Gastroesophageal sphincter (tissue), 4 donors: Measurements from ENCODE around the gene RHBDF2. TPM values are rescaled to one million over a fixed set of nuclear protein-coding genes. Genes with fewer than 3 reads are reported as not detected.

ENCODE experiments used
- ATAC-seq: fragments of 150-250 bp; one replicate; pipeline ENCODE4 v1.9.1; 2016; ENCODE audit warnings: mild to moderate bottlenecking, moderate library complexity
- H3K27ac ChIP-seq, 4 donors: fragments of 200-600 bp; sonication (generic) in 3 of 4; 1 replicate in 3 of 4; 2 replicates in 1 of 4; pipeline ENCODE4 v1.5.1; 2016 to 2019
- H3K27me3 ChIP-seq: fragments of 200-600 bp; sonication (generic); one replicate; pipeline ENCODE4 v1.5.1; 2019
- H3K36me3 ChIP-seq, 2 donors: fragments of 200-600 bp; sonication (generic); one replicate each; pipeline ENCODE4 v1.5.1; 2019; ENCODE audit warnings: control low read depth in 1 of 2
- H3K4me1 ChIP-seq, 3 donors: fragments of 200-600 bp; sonication (generic); 1 replicate in 2 of 3; 2 replicates in 1 of 3; pipeline ENCODE4 v1.5.1; 2016 to 2019; ENCODE audit warnings: control low read depth in 2 of 3
- H3K4me3 ChIP-seq, 2 donors: fragments of 200-600 bp; sonication (generic); one replicate each; pipeline ENCODE4 v1.5.1; 2019; ENCODE audit warnings: mild to moderate bottlenecking in 1 of 2, moderate library complexity in 1 of 2
- H3K9me3 ChIP-seq, 3 donors: fragments of 200-600 bp; sonication (generic); one replicate each; pipeline ENCODE4 v1.5.1; 2017 to 2019; ENCODE audit warnings: control low read depth in 2 of 3
- CTCF ChIP-seq, 4 experiments: fragments of 200-600 bp in 2 of 4; fragments of 450-650 bp in 2 of 4; sonication (generic) in 1 of 4; IDR thresholded peaks; one replicate each; pipeline ENCODE4 v1.5.1; 2017 to 2019; ENCODE audit warnings: antibody characterized with exemption in 4 of 4, mild to moderate bottlenecking in 2 of 4, moderate library complexity in 2 of 4
- EP300 ChIP-seq: sonication (generic); formaldehyde crosslinking; IDR thresholded peaks from one replicate; pipeline ENCODE4 v1.6.1; 2017; ENCODE audit warnings: antibody characterized with exemption, mild to moderate bottlenecking
- POLR2A ChIP-seq, 2 donors: fragments of 450-650 bp; IDR thresholded peaks; one replicate each; pipeline ENCODE4 v1.6.1; 2017; ENCODE audit warnings: antibody characterized with exemption in 2 of 2, mild to moderate bottlenecking in 2 of 2, moderate library complexity in 1 of 2
- POLR2AphosphoS5 ChIP-seq: sonication (generic); formaldehyde crosslinking; IDR thresholded peaks from one replicate; pipeline ENCODE4 v1.6.1; 2017; ENCODE audit warnings: antibody characterized with exemption
- WGBS, 2 donors: methylation state at CpG; one replicate each; pipeline ENCODE4 v1.1.5; 2018; ENCODE audit warnings: low coverage in 1 of 2; 5-methylcytosine and 5-hydroxymethylcytosine counted together
- total RNA-seq, 4 donors: library from RNA; depleted of rRNA; stranded (reverse); fragments of >200 nt; gene quantifications; one replicate each; pipeline ENCODE4 v1.1.0, GENCODE V29; 2016

Gene RHBDF2
- total RNA-seq, 4 donors from 2014 or later = 7.3 to 20.5 (median 8.5) TPM

GRCh38 chr17:76452660-76453430 is 48.4 kb downstream of the RHBDF2 start, which contains the start of gene UBE2O:
Gene UBE2O (minus strand): TSS chr17:76453152. CDS start chr17:76453141, 11 bp downstream.
- Histone ChIP-seq H3K9me3 (no peaks in the 10 kb centered on the region), H3K4me3 (peak within 1 kb of the TSS; percentile 79 to 98), H3K36me3 (no peaks in the 10 kb centered on the region), H3K27me3 (no peaks in the 10 kb centered on the region), H3K27ac (peak within 1 kb of the TSS; percentile 17 to 89 (median 84)), H3K4me1 (peaks cover 0 to 30% (median 7%) of the 10 kb centered on the region in 3 donors)
- peak; percentile 96 for ATAC-seq
- peak; percentile 16 for TF ChIP-seq POLR2AphosphoS5
- no peak for TF ChIP-seq EP300
- TF ChIP-seq POLR2A (IDR thresholded peaks at IDR 0.05) = peak; percentile 30 to 45
- peak in 3 of 4 experiments; percentile 45 to 64 (median 63) for TF ChIP-seq CTCF (IDR thresholded peaks at IDR 0.05)
- 0% methylated on average over 4 of the region's 101 CpGs; no CpG with 5 or more reads in 1 of the 2 donors for WGBS, 2 donors

DNA sequence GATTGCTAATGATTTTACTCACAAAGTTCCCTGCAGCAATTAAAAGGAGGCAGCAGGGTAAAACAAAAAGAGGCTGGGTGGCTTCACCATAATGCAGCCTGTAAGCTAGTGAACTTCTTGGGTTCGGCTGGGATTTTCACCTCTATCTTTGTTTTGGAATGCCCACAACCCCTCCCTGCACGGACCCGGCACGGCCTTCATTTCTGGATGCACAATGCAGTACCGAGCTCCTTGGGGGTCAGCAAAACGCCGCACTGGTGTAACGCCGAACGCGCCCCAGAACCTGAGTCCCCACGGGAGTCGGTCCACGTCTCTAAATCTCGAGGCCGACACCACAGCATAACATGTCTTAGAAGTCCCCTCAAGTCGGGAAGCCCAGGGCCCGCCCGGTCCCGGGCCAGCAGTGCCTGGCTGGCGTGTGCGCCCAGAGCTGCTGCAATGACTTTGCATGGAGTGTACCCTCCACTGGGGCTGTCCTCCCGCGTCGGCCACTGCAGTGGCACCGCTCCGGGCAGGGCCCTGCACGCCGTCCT is 49.0 kb downstream of the RHBDF2 start:
- no peak for TF ChIP-seq POLR2AphosphoS5
- peak; percentile 37 for ATAC-seq
- Histone ChIP-seq H3K27ac (peak overlapping the region in 3 of 4 donors; percentile 83 to 89 (median 85)), H3K27me3 (no peaks in the 10 kb centered on the region), H3K4me1 (peaks cover 0 to 37% (median 7%) of the 10 kb centered on the region in 3 donors), H3K9me3 (no peaks in the 10 kb centered on the region), H3K36me3 (no peaks in the 10 kb centered on the region), H3K4me3 (peak overlapping the region; percentile 79 to 98)
- WGBS, 2 donors = 0% methylated on average over 1 to 4 of the region's 29 CpGs

DNA sequence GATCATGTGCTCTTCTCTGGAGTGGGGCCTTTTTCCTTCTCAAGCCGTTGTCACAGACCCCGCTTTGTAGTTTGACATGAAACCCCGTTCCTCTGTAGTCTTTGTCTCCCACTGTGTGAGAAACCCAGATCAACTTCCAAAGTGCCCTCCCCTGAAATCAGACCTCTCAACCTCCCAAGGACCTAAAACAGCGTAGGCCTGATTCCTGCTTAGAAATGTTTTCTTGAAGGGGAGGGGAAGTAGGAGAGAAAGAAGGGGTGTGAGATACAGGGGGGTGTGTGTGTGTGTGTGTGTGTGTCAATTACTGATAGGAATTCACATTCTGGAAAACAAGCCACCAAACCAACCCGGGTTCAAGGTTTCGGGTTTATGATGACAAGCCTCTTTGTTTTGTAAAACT is 49.7 kb downstream of the RHBDF2 start:
- Histone ChIP-seq H3K4me1 (peaks cover 0 to 44% (median 8%) of the 10 kb centered on the region in 3 donors), H3K9me3 (no peaks in the 10 kb centered on the region), H3K36me3 (no peaks in the 10 kb centered on the region), H3K27me3 (no peaks in the 10 kb centered on the region), H3K4me3 (peak overlapping the region in 1 of 2 donors; percentile 98), H3K27ac (no peak overlapping the region)
- ATAC-seq = no peak
- 67 to 72% methylated on average over 4 to 5 of the region's 6 CpGs for WGBS, 2 donors
- TF ChIP-seq CTCF (IDR thresholded peaks at IDR 0.05) (no peak), POLR2A (IDR thresholded peaks at IDR 0.05) (no peak), POLR2AphosphoS5 (no peak)

- Histone ChIP-seq H3K27me3 (no peaks in the 10 kb centered on the region), H3K4me3 (no peak overlapping the region), H3K9me3 (no peaks in the 10 kb centered on the region), H3K27ac (no peak overlapping the region), H3K4me1 (peaks cover 0 to 64% (median 13%) of the 10 kb centered on the region in 3 donors), H3K36me3 (no peaks in the 10 kb centered on the region)
- TF ChIP-seq CTCF (IDR thresholded peaks at IDR 0.05) = no peak
- TF ChIP-seq POLR2A (IDR thresholded peaks at IDR 0.05) = no peak
- TF ChIP-seq EP300 = no peak
- TF ChIP-seq POLR2AphosphoS5 = no peak
- no peak for ATAC-seq
- WGBS, 2 donors = 88 to 94% methylated on average over 5 to 6 of the region's 6 CpGs
Observed at GRCh38 chr17:76449126-76449525, 52.1 kb downstream of the RHBDF2 start.

DNA sequence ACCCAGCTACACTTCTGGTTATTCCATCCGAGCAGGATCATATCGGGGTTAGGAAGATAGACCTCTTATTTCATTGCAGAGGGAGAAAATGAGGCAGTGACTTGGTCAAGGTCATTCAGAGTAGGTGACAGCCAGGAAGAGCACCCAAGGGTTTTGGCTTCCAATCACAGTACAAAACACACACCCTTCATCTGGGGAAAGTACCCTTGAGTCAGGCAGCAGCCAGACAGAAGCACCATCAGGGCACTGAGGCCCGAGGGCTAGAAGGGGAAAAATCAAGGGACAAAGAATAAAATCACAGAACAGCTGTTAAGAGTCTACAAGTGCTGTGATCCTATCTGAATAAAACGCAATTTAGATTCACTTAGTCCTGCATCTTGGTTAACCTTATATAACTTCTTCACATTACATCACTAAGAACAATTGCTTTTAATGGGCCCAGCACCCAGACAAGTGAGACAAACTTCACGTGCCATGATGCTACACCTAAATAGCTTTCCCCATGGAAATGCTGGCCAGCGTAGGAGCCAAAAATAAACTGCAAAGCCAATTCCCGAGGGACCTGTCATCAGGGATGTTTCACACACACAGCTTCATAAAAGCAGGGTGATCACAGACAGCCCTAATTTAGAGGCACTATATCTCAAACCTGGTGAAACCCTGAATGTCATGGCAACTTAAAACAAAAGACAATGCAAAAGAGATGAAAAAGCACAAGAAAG is 53.1 kb downstream of the RHBDF2 start:
- no peak overlapping the region for H3K4me3 ChIP-seq
- TF ChIP-seq POLR2A (IDR thresholded peaks at IDR 0.05) = no peak
- no peak for TF ChIP-seq EP300
- no peak for TF ChIP-seq CTCF (IDR thresholded peaks at IDR 0.05)
- TF ChIP-seq POLR2AphosphoS5 = no peak
- no peak for ATAC-seq
- no peaks in the 10 kb centered on the region for H3K9me3 ChIP-seq
- 41 to 61% methylated on average over 5 of the region's 7 CpGs for WGBS, 2 donors
- H3K36me3 ChIP-seq = no peaks in the 10 kb centered on the region
- H3K4me1 ChIP-seq = peaks cover 0 to 64% (median 13%) of the 10 kb centered on the region in 3 donors
- H3K27me3 ChIP-seq = no peaks in the 10 kb centered on the region
- H3K27ac ChIP-seq = peak overlapping the region in 2 of 4 donors; percentile 27 to 43
